HG03439 (cell line): ENCODE results near the gene CEP44.
A peak's percentile ranks its signal among the peaks of the same experiment; 100 is the strongest.
"Not testable (repeated sequence)": the region's sequence is repeated elsewhere in the genome, so short reads cannot be mapped to it uniquely, and the experiment has no call there.

Experiments
- ATAC-seq: cut with Tn5 transposase; IDR thresholded peaks from one replicate; pipeline ENCODE4 v1.9.1; 2021; ENCODE audit warnings: mild to moderate bottlenecking, moderate library complexity; ENCODE audit not compliant: unreplicated experiment

Gene CEP44

GRCh38 chr4:174318829-174319764 lies 35.4 kb downstream of the CEP44 start:
- ATAC-seq, result no peak

GRCh38 chr4:174320494-174321199 lies 36.9 kb downstream of the CEP44 start:
- ATAC-seq, result no peak

GRCh38 chr4:174324236-174324635 lies 40.5 kb downstream of the CEP44 start:
- no peak for ATAC-seq

GRCh38 chr4:174324725-174325124 lies 41.0 kb downstream of the CEP44 start:
- ATAC-seq, result no peak

DNA sequence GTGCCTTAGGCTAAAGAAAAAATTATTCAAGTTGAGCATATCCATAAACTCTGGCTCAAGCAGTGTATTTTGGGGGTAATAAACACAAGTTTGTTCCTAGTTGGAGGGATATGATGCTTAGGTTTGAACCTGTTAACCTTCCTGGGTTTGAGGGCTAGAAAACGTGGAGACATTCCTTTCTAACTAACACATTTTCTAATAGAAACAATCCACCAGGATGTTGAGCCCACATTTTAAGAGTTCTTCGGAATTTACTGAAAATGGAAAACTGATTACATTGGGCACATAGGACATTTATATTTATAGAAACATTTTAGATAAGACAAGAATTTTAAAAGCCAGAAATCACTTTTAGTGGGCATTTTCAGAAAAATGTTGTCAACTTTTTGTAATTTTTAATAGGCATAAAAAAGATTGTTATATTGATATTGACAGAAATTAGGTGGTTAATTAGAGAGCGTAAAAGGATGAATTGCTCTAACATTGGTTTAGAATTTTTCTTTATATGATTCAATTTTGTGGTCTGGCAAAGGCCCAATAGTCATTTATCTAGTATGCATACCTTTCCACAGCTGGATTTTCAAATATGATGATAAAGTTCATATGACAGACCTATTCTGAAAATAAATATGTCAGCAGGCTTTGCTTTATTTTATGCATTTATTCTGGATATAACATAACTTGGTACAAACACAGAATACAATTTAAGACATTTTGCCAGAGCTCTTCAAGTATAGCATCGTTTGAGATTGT lies 49.2 kb downstream of the CEP44 start:
- ATAC-seq, result no peak

- ATAC-seq, result peak; percentile 99
Measured at GRCh38 chr4:174334628-174335027, 50.9 kb downstream of the CEP44 start.

DNA sequence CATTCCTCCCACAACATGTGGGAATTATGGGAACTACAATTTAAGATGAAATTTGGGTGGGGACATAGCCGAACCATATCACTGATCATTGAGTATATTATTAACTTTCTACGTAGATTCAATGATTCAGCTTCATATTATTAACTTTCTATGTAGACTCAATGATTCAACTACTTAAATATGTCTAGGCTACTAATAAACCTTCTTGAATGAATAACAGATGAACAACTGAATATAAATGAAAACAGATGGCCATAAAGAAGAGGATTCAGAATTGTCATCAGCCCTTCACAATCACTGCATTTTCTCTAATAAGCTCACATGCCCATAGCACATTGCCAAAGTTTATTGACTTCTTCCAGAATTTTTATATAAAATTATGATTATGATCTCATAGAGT lies 57.0 kb downstream of the CEP44 start:
- no peak for ATAC-seq

DNA sequence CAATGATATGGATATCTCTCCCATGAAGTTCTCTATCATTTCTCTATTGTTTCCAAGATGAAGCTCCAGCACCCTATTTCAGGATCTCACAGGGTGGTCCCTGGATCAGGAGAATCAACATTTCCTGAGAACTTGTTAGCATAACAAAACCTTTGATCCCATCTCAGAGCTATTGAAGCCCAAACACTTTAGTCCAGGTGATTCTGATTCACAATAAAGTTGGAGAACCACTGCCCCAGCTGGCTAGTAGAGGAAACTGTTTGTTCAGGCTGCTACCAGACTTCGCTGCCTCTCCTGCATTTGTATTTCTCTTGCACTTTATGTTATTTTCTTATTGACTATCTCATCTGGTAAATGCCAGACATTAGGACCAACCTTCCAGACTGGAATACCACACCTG lies 65.4 kb downstream of the CEP44 start:
- ATAC-seq, result no peak

GRCh38 chr4:174352061-174352819 lies 68.5 kb downstream of the CEP44 start:
- no peak for ATAC-seq

DNA sequence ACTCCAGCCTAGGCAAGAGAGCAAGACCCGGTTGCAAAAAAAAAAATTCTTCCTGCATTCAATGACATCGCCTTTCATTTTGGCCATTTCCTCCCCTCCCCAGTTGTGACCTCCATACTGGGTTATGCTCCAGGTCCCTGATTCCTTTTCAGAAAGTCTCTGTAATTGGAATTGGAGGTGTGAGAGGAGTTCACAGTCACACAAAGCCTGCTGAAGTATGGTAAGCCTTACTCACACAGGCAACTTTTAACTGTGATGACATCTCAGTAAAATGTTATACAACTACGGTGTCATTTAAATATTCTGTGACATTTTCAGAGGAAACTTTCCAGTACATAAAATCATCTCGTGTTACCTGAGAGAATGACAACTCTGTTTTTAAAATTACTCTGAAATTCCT lies 73.6 kb downstream of the CEP44 start:
- no peak for ATAC-seq

DNA sequence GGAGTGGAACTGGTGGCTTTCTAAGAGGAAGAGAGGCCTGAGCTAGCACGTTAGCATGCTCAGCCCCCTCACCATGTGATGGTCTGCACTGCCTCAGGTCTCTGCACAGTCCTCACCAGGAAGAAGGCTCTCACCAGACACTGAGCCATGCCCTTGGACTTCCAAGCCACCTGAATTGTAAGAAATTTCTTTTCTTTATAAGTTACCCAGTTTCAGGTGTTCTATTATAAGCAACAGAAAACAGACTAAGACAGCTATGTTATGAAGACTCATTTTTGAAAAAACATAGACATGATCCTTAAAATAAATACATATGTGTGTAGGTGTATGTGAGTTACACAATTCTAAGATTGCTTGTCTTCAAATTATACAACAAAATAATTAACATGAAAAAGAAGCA lies 74.7 kb downstream of the CEP44 start:
- peak; percentile 74 for ATAC-seq

DNA sequence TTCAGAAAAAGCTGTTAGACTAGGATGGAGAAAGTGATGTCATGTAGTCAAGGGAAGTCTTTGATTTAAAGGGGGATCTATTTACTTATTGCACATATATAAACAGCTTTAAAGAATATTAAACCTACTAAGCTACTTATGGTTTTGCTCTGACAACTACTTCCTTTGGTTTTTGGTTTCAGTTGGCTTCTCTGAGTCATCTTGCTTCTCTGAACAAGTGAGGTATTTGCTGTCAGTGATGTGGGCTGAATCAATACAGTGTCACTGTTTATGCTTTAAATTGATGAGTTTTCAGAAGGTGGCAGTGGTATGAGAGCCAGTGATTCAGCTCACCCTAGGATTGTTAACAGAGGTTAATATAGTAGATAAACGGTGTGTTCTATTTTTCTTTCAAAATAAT lies 75.1 kb downstream of the CEP44 start:
- peak; percentile 99 for ATAC-seq

DNA sequence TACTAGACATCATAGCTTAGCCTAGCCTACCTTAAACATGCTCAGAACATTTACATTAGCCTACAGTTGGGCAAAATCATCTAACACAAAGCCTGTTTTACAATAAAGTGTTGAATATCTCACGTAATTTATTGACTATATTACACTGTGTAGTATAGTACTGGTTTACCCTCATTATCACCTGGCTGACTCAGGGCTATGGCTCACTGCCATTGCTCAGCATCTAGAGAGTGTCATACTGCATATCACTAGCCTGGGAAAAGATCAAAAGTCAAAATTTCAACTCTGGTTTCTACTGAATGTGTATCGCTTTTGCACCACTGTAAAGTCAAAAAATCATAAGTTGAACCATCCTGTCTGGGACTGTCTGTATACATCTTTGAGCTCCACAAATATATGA lies 78.6 kb downstream of the CEP44 start:
- no peak for ATAC-seq

DNA sequence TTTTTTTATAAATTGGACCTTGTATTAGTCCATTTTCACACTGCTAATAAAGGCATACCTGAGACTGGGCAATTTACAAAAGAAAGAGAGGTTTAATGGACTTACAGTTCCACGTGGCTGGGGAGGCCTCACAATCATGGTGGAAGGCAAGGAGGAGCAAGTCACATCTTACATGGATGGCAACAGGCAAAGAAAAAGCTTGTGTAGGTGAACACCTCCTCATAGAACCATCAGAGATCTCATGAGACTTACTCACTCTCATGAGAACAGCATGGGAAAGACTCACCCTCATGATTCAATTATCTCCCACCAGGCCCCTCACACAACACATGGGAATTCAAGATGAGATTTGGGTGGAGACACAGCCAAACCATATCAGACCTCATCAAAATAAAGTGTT lies 80.1 kb downstream of the CEP44 start:
- ATAC-seq, result not testable (repeated sequence)

DNA sequence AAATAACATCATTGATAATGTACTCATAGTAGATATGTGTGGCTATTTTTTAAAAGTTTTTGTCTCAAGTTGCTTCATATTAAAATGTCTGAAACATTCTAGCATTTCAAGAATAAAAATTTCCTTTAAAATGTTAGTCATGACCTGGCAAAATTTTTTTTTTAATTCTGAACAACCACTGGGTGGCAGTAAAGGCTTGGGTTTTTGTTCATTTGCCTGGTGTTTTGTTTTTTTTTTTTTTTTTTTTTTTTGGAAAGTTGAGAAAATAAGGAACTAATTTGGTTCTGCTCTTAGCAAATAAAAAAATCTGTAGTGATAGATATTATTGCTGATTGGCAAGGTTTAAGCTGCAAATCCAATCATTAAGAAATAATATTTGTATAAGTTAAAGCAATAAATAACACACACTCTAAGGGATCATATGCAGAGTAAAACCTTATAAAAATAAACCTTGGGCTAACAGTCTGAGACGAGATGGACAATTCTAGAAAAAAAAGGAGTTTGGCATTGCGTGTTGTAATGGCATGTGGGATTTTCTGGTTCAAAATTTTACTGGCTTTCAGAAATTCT lies 81.4 kb downstream of the CEP44 start:
- ATAC-seq, result no peak

GRCh38 chr4:174369985-174370384 lies 86.3 kb downstream of the CEP44 start:
- no peak for ATAC-seq

DNA sequence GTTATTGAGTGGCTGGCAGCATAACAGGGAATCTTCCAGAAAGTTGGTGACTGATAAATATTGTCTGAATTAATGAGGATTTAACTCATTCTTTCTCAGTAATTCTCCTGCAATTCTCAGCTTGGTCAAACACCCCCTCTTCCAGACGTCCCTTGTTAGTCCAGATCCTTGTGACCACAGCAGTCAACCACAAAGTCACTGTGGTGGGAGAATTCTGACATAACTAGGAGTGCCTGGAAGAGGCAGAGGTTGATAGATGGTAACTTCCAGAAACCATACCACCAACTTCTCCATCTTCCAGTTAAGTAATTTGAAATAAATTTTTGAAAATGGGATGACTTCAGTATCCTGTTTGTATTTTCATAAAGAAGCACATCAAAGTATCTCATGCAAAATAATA lies 90.1 kb downstream of the CEP44 start:
- no peak for ATAC-seq

GRCh38 chr4:174375422-174375821 lies 91.7 kb downstream of the CEP44 start:
- ATAC-seq, result no peak

DNA sequence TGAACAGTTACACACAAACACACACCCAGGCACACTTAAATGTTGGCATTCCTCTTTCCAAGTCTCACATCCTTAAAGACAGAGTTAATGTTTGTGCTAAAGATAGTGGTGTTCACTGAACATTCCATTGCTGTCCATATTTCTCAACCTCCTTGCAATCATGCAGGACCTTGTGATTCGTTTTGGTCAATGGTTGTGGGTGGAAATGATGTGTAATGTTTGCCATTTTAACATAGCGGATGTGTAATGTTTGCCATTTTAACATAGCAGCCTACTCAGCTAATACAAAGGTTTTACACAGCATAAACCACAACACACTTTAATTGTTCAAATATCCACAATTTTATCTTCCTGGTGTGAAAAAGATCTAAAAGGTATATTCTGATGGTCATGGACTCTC lies 93.9 kb downstream of the CEP44 start:
- no peak for ATAC-seq

DNA sequence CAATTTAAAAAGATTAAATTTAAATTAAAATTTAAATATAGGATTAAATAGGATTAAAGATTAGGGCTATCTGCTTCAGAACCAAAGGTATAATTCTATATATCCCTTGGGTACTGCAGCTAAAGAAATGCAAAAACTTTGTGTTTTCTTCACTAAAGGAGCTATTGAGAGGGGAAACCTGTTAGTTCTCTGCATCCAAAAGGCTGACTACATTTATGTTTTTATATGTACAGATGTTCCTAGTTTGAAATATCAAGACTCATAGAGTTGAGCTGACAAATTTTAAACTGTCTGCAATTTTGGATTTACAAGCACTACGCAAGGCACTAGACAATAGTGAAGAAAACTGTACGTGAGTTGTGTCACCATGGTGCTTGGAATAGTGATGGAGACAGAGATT lies 95.2 kb downstream of the CEP44 start:
- ATAC-seq, result no peak
